Measurements from ENCODE around the gene NFRKB.
A peak's percentile ranks its signal among the peaks of the same experiment; 100 is the strongest.
"Not testable (repeated sequence)": the region's sequence is repeated elsewhere in the genome, so short reads cannot be mapped to it uniquely, and the experiment has no call there.

The NFRKB gene

GRCh38 chr11:129894278-129895125 is 876 bp downstream of the NFRKB start:
- DNase-seq (ENCODE audit: low read depth): no peak

- DNase-seq (ENCODE audit: low read depth): no peak
These were observed 6.9 kb downstream of the NFRKB start for GRCh38 chr11:129888451-129888850.

GRCh38 chr11:129885381-129885780 is 10.0 kb downstream of the NFRKB start:
- no peak for DNase-seq (ENCODE audit: low read depth)

- DNase-seq (ENCODE audit: low read depth): no peak
These were observed 10.8 kb downstream of the NFRKB start for GRCh38 chr11:129884581-129884980.

GRCh38 chr11:129881570-129882170 is 13.7 kb downstream of the NFRKB start:
- peak; percentile 16 for DNase-seq (ENCODE audit: low read depth)

GRCh38 chr11:129880311-129880710 is 15.1 kb downstream of the NFRKB start:
- DNase-seq (ENCODE audit: low read depth): no peak

- DNase-seq (ENCODE audit: low read depth): no peak
These were observed 23.5 kb downstream of the NFRKB start for GRCh38 chr11:129871914-129872313.

- DNase-seq (ENCODE audit: low read depth): not testable (repeated sequence)
These were observed 26.8 kb downstream of the NFRKB start for GRCh38 chr11:129868626-129869025.

- DNase-seq (ENCODE audit: low read depth): no peak
These were observed 29.1 kb downstream of the NFRKB start for GRCh38 chr11:129866311-129866710.

GRCh38 chr11:129865701-129866100 is 29.7 kb downstream of the NFRKB start:
- DNase-seq (ENCODE audit: low read depth): no peak

- DNase-seq (ENCODE audit: low read depth): no peak
These were observed 30.6 kb downstream of the NFRKB start for GRCh38 chr11:129864811-129865210.

GRCh38 chr11:129861702-129862522 is 33.5 kb downstream of the NFRKB start:
- DNase-seq (ENCODE audit: low read depth): no peak

- DNase-seq (ENCODE audit: low read depth): no peak
These were observed 39.3 kb downstream of the NFRKB start for GRCh38 chr11:129856036-129856435.

GRCh38 chr11:129855086-129855485 is 40.3 kb downstream of the NFRKB start:
- no peak for DNase-seq (ENCODE audit: low read depth)

- no peak for DNase-seq (ENCODE audit: low read depth)
These were observed 41.1 kb downstream of the NFRKB start for GRCh38 chr11:129854232-129854805.

GRCh38 chr11:129853518-129854231 is 41.7 kb downstream of the NFRKB start:
- peak; percentile 24 for DNase-seq (ENCODE audit: low read depth)

GRCh38 chr11:129852125-129852740 is 43.1 kb downstream of the NFRKB start:
- DNase-seq (ENCODE audit: low read depth): no peak

GRCh38 chr11:129849447-129850130 is 45.8 kb downstream of the NFRKB start:
- DNase-seq (ENCODE audit: low read depth): no peak

GRCh38 chr11:129847361-129847760 is 48.0 kb downstream of the NFRKB start:
- not testable (repeated sequence) for DNase-seq (ENCODE audit: low read depth)

GRCh38 chr11:129846508-129847335 is 48.7 kb downstream of the NFRKB start:
- no peak for DNase-seq (ENCODE audit: low read depth)

Data from activated gamma-delta T cell treated with anti-CD3 and anti-CD28 coated beads, Interleukin-2, amount 50 U/mL, for 16 hours (primary cell).